Spinal cord (tissue), 10 donors: ENCODE results near the gene DCLK2. TPM values are rescaled to one million over a fixed set of nuclear protein-coding genes. Genes with fewer than 3 reads are reported as not detected.
"Not testable (repeated sequence)": the region's sequence is repeated elsewhere in the genome, so short reads cannot be mapped to it uniquely, and the experiment has no call there.

Source experiments
- DNase-seq, 6 donors: peaks; one replicate each; pipeline versions ENCODE4 v3.0.0 to v3.0.0-alpha.2; 2013 to 2015; ENCODE audit warnings: low spot score in 6 of 6, low read depth in 4 of 6
- H3K27ac ChIP-seq: one replicate; pipeline ENCODE4 v1.5.1; 2013; ENCODE audit warnings: low read depth, low read length, control low read depth
- H3K27me3 ChIP-seq: one replicate; pipeline ENCODE4 v1.6.1; 2013; ENCODE audit warnings: low read length; ENCODE audit not compliant: control insufficient read depth, insufficient read depth
- H3K36me3 ChIP-seq: one replicate; pipeline ENCODE4 v1.6.1; 2013; ENCODE audit warnings: low read length; ENCODE audit not compliant: control insufficient read depth, insufficient read depth
- H3K4me1 ChIP-seq: one replicate; pipeline ENCODE4 v1.6.1; 2013; ENCODE audit warnings: low read length; ENCODE audit not compliant: control insufficient read depth, insufficient read depth
- H3K4me3 ChIP-seq: one replicate; pipeline ENCODE4 v1.5.1; 2013; ENCODE audit warnings: low read depth, low read length, control low read depth
- H3K9me3 ChIP-seq: one replicate; pipeline ENCODE4 v1.6.1; 2013; ENCODE audit warnings: low read length; ENCODE audit not compliant: control insufficient read depth, insufficient read depth
- WGBS: methylation state at CpG from one replicate; pipeline ENCODE4 v1.1.5; 2013; ENCODE audit warnings: missing lambda C conversion rate; ENCODE audit not compliant: insufficient coverage; 5-methylcytosine and 5-hydroxymethylcytosine counted together
- polyA plus RNA-seq, 2 donors: library from polyadenylated mRNA; unstranded; fragments of 120-200 nt; gene quantifications; one replicate each; pipeline ENCODE4 v1.2.1, GENCODE V29; 2013; ENCODE audit not compliant: insufficient read length in 2 of 2
- total RNA-seq, 2 donors: library from RNA; depleted of rRNA in 1 of 2; stranded (reverse); fragments of 120-200 nt in 1 of 2; fragments of >200 nt in 1 of 2; gene quantifications; one replicate each; pipeline versions ENCODE4 v1.2.3 to v1.2.4, GENCODE V29; 2013 to 2014
- donor health status: healthy.

DCLK2 gene
- total and polyA plus RNA-seq, 4 donors: 79.1 to 234 (median 156) TPM

DNA sequence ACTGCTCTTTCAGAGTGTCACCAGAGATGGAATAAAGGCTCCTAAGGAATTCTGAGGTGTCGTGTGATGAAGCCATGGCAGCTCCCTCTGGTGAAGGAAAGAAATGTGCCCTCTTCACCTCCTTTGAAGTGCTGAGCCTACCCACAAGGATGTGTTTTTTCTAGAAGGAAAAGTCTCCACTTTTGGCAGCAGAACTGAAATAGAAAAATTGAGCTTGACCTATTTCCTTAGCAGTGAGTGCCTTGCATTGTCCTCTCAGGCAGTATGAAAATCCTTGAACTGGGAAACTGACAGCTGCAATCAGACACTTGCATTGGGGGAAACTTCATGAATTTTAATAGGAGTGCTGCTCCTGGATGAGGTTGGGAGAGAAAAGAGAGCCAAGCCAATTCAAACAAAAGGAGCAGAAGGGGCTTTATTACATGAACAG, 95.2 kb downstream of the DCLK2 start:
- no peak overlapping the region for H3K4me3 ChIP-seq
- 33% methylated on average over 1 of the region's 1 CpG for WGBS
- H3K27ac ChIP-seq: peak overlapping the region; percentile 80
- no peaks in the 10 kb centered on the region for H3K27me3 ChIP-seq
- H3K9me3 ChIP-seq: no peaks in the 10 kb centered on the region
- H3K4me1 ChIP-seq: peaks cover 40% of the 10 kb centered on the region
- peak in 3 of 6 donors; percentile 65 to 91 (median 91) for DNase-seq
- H3K36me3 ChIP-seq: no peaks in the 10 kb centered on the region

GRCh38 chr4:150173982-150174398, 95.7 kb downstream of the DCLK2 start:
- DNase-seq: peak in 2 of 6 donors; percentile 71 to 81
- 11% methylated on average over 3 of the region's 5 CpGs for WGBS
- peak overlapping the region; percentile 80 for H3K27ac ChIP-seq

DNA sequence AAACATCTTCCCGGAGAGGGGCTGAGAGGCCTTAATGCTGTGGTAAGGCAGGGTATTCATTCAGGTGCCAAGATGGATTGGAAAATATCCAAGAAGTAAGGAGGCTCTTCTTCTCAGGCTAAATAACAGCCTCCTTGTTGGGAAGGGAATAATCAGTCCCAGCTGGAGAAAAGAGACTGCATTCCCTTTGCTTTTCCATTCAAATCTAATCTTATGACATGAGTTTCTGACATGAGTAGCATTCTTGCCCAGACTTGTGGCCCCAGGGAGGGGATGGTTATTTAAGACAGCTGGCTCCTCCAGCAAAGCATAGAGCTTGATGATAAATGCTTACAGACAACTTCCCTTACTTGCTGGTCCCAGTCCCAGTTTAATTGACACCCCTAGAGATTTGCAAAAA, 98.3 kb downstream of the DCLK2 start:
- H3K36me3 ChIP-seq: no peaks in the 10 kb centered on the region
- DNase-seq: peak; percentile 50 to 86 (median 64)
- H3K4me1 ChIP-seq: peaks cover 37% of the 10 kb centered on the region
- H3K9me3 ChIP-seq: no peaks in the 10 kb centered on the region
- H3K4me3 ChIP-seq: no peak overlapping the region
- peak overlapping the region; percentile 80 for H3K27ac ChIP-seq
- WGBS: no CpG with 5 or more reads among the region's 1 CpG
- no peaks in the 10 kb centered on the region for H3K27me3 ChIP-seq

More at GRCh38 chr4:150173982-150174398, 95.7 kb downstream of the DCLK2 start:
- no peaks in the 10 kb centered on the region for H3K9me3 ChIP-seq
- peaks cover 40% of the 10 kb centered on the region for H3K4me1 ChIP-seq
- H3K36me3 ChIP-seq: no peaks in the 10 kb centered on the region
- H3K27me3 ChIP-seq: no peaks in the 10 kb centered on the region
- no peak overlapping the region for H3K4me3 ChIP-seq

DNA sequence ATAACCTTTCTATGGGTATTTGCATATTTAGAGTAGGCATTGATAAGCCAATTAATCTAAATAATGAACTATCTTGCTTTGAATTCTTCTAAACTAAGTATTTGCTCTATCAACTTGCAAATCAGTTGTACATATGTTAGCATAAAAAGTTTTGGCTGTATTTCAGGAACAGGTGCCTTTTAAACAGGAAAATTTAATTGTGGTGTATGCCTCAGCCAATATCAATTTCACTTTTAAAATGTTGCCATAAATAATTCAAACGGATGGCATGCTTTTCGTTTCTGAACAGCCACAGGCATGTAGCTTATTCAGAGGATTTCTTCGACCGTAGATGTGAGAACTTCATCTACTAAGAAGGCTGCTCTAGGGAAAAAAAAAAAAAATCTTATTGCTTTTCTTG, 99.9 kb downstream of the DCLK2 start:
- peak in 2 of 6 donors; percentile 31 to 43 for DNase-seq
- Histone ChIP-seq H3K4me3 (no peak overlapping the region), H3K36me3 (no peaks in the 10 kb centered on the region), H3K9me3 (no peaks in the 10 kb centered on the region), H3K27ac (peak overlapping the region; percentile 64), H3K4me1 (peaks cover 35% of the 10 kb centered on the region), H3K27me3 (no peaks in the 10 kb centered on the region)
- WGBS: no CpG with 5 or more reads among the region's 4 CpGs

GRCh38 chr4:150181536-150181935, 103.3 kb downstream of the DCLK2 start:
- Histone ChIP-seq H3K27me3 (no peaks in the 10 kb centered on the region), H3K27ac (peak overlapping the region; percentile 80), H3K9me3 (no peaks in the 10 kb centered on the region), H3K36me3 (no peaks in the 10 kb centered on the region), H3K4me3 (no peak overlapping the region), H3K4me1 (peaks cover 20% of the 10 kb centered on the region)
- peak; percentile 67 to 97 (median 84) for DNase-seq

DNA sequence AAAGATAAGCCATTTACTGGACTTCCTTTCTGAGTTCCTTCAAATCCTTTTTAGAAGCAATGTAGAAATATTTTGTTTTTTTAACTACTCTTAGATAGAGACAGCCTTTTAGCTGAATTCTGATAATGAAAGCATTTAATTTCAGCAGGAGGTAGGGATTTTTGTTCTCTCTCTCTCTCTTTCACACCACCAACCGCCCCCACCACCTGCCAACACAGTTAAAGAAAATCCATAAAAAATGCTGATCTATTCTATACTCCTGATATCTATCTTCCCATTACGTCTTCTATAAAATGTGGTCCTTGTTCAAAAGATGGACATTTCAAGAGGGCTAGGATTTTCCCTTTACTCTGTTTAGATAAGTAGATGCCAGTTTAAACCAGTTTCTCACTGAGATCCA, 104.5 kb downstream of the DCLK2 start:
- H3K4me3 ChIP-seq: no peak overlapping the region
- WGBS: no CpG with 5 or more reads among the region's 2 CpGs
- H3K27ac ChIP-seq: peak overlapping the region; percentile 80

GRCh38 chr4:150185033-150185432, 106.8 kb downstream of the DCLK2 start:
- H3K27ac ChIP-seq, DNase-seq, H3K36me3 ChIP-seq, H3K4me3 ChIP-seq, H3K9me3 ChIP-seq, H3K27me3 ChIP-seq: not testable (repeated sequence)
- no CpG with 5 or more reads among the region's 4 CpGs for WGBS
- peaks cover 29% of the 10 kb centered on the region for H3K4me1 ChIP-seq

More for the DNA sequence above, 104.5 kb downstream of the DCLK2 start:
- Histone ChIP-seq H3K36me3 (no peaks in the 10 kb centered on the region), H3K9me3 (no peaks in the 10 kb centered on the region), H3K4me1 (peaks cover 21% of the 10 kb centered on the region), H3K27me3 (no peaks in the 10 kb centered on the region)
- no peak for DNase-seq

DNA sequence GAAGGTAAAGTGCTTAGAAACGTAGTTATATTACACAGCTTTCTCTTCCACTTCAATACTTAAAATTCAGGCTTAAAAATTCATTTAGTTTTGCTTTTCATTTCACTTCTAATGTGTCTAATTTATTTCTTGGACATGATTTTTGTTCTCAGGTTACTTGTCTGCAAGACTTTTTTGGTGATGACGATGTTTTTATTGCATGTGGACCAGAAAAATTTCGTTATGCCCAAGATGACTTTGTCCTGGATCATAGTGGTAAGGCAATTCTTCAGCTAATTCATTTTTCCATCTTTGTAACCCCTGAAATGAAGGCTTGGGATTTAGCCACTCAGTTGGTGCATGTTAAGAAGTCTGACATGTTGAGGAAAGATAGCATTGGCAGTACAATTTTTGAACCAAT, 114.7 kb downstream of the DCLK2 start:
- H3K9me3 ChIP-seq: no peaks in the 10 kb centered on the region
- WGBS: no CpG with 5 or more reads among the region's 3 CpGs
- no peak overlapping the region for H3K4me3 ChIP-seq
- no peak for DNase-seq
- peaks cover 6% of the 10 kb centered on the region for H3K4me1 ChIP-seq
- H3K27ac ChIP-seq: no peak overlapping the region
- no peaks in the 10 kb centered on the region for H3K27me3 ChIP-seq
- H3K36me3 ChIP-seq: peaks cover 3% of the 10 kb centered on the region

- not testable (repeated sequence) for H3K4me1 ChIP-seq, H3K9me3 ChIP-seq, H3K4me3 ChIP-seq, H3K27me3 ChIP-seq, H3K27ac ChIP-seq, H3K36me3 ChIP-seq, DNase-seq
- no CpG with 5 or more reads among the region's 4 CpGs for WGBS
Observed at GRCh38 chr4:150197256-150197655, 119.0 kb downstream of the DCLK2 start.

DNA sequence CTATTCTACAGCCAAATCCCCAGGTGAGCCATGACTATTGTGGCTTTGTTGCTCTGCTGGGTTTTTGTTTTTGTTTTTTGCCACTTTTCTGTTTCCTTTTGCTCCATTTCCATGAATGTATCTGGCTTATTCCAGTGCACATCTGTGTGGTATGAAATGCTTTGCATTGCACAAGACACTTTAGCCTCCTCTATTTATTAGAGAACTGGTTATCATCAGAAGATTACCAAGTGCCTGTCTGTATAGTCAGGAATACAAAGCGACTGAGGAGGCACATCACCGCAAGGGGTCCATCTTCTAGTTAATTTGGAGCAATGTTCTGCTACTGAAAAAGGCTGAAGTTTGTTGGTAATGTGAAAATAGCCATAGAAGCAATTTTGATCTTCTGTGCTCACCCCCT, 120.8 kb downstream of the DCLK2 start:
- Histone ChIP-seq H3K4me3 (no peak overlapping the region), H3K4me1 (no peaks in the 10 kb centered on the region), H3K36me3 (peaks cover 3% of the 10 kb centered on the region), H3K27ac (no peak overlapping the region), H3K27me3 (no peaks in the 10 kb centered on the region), H3K9me3 (no peaks in the 10 kb centered on the region)
- WGBS: no CpG with 5 or more reads among the region's 2 CpGs
- DNase-seq: no peak
